HG02588 (cell line): Measurements from ENCODE around the gene RNF175.

ENCODE experiments used
- ATAC-seq: cut with Tn5 transposase; IDR thresholded peaks from one replicate; pipeline ENCODE4 v1.9.1; 2021; ENCODE audit warnings: mild to moderate bottlenecking, moderate library complexity; ENCODE audit not compliant: unreplicated experiment

RNF175 gene

DNA sequence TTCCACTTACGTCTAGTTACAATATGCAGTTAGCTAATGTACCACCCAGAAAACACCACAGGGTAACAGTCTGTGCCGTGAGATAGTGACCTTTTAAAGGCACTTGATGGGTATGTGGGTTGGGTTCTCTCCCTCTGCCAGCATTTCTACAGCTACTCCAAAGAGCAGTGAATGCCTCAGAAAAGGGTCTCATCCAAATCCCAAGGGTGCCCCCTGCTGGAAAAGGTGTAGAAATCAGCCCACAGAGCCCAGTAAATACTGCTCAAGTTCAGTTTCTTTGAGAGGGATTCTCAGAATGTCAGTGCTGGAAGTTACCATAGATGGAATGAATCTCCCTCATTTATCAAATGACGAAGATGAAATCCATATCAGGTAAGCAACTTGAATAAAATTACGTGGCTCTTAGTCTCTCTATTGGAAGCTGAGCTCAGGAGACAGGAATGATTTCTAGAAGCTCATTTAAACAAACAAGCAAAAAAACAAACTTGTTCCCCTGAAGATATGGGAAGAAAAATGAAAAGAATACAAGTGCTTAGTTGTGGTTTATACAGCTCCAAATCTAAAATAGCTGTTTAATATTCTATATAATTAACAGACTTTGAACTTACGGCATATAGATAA is 9.5 kb downstream of the RNF175 start:
- ATAC-seq, result peak; percentile 84

DNA sequence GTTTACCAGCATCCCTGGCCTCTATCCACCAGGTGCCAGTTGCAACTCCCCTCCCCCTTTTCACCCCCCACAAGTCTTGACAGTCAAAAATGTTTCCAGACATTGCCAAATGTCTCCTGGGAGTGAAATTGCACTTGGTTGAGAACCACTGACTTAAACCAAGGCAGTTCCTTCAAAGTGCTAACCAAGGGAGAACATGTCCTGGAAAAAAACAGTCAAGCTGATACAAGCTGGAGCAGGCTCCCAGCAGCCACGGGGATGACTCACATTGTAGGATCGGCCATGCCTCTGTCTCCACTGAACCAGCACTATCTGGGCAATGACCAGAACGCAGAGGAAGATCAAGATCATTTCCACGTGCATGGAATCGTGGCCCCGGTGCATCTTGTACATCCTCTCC is 11.4 kb downstream of the RNF175 start:
- no peak for ATAC-seq

DNA sequence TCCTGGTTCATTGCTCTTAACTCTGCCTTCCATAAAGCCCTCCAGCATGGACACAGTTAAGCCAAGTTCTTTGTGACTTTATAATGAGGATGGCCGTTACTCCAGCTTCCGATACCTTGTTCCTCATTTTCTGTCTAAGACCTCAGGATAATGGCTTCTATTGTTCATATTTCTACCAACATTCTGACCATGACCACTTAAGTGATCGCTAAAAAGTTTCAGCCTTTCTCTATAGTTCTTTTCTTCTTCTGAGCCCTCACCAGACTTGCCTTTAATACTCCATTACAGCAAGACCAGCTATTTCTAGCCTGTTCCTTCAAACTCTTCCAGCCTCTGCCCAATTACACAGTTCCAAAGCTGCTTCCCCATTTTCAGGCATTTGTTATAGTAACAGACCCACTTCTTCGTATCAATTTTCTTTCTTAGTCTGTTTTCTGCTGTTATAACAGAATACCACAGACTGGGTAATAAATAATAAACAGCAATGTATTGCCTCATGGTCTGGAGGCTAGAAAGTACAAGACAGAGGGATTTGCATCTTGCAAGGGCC is 12.3 kb downstream of the RNF175 start:
- ATAC-seq, result no peak

DNA sequence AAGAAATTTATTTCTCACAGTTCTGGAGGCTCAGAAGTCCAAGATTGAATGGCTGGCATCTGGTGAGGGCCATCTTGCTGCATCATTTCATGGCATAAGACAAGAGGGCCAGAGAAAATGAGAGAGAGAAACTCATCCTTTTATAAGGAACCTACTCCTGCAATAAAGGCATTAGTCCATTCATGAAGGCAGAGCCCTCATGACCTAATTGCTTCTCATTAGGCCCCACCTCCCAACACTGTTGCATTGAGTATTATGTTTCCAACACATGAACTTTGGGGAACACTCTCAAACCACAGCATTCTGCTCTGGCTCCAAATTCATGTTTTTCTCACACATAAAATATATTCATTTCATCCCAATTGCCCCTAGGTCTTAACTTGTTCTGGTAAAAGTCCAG is 14.2 kb downstream of the RNF175 start:
- ATAC-seq, result no peak

DNA sequence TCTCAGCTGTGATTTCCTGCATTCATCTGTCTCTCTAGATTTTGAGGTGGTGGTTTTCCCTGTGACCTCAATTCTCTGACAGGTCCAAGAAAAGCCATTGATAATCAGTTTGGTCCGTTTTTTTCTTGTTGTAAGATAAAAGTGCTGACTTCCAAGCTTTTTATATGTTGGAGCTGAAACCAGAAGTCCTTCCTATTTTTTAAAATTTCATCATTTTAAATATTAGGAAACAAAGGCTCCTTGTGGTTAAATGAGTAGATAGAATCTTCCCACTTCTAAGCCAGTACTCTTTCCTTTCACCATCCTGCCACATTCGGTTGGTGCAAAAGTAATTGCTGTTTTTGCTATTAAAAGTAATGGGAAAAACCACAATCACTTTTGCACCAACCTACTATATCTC is 18.3 kb downstream of the RNF175 start:
- no peak for ATAC-seq

DNA sequence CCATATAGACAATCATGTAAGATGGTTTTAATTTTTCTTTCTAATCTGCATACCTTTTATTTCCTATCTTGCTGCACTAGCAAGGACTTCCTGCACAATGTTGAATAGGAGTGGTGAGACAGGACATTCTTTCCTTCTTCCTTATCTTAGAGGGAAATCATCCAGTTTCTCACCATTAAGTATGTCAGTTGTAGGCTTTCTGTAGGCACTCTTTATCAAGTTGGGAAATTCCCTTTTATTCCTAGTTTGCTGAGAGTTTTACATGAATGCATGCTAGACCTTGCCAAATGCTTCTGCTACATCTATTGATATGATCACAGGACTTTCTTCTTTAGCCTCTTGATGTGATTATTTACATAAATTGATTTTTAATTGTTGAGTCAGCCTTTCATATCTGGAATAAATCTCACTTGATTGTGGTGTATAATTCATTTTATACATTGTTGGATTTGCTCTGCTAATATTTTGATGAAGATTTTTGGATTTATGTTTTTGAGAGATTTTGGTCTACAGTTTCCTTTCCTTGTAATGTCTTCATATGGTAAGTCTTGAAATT is 23.8 kb downstream of the RNF175 start:
- ATAC-seq, result no peak

DNA sequence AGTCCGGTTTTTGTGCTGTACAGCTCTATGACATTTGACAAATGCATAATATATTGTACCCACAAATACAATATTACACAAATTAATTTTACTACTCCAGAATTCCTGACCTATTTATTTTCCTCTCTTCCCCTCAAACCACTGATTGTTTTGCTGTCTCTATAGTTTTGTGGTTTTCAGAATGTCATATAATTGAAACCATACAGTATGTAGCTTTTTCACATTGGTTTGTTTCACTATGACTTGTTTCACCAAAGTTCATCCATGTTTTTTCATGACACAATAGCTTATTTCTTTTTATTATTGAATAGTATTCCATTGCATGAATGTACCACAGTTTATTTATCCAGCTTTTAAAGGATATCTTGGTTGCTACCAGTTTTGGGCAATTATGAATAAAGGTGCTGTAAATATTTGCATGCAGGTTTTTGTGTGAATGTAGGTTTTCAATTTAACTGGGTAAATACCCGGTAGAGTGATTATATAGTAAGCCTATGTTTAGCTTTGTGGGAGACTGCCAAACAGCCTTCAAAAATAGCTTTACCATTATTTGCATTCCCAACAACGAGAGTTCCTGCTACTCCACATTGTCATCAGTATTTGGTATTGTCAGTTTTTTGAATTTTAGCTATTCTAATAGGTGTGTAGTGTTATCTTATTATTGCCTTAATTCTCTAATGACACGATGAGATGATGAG is 25.9 kb downstream of the RNF175 start:
- ATAC-seq, result peak; percentile 57

DNA sequence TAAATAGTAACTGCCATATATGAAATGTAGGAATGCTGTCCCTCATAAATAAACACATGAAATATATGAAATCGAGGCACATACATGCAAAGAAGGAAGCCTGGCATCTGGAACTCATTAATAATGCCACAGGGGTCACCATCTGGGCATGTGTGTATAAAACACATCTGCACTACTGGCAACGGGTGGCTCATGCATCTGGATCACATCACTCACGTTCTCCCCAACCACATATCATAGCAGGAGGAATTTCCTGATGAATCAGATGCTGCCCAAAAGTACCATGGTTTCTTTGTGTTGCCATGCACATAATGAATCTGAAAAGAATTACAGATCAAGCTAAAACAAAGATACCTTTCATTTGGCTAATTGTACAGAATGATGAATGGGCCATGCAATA is 28.6 kb downstream of the RNF175 start:
- ATAC-seq, result no peak

DNA sequence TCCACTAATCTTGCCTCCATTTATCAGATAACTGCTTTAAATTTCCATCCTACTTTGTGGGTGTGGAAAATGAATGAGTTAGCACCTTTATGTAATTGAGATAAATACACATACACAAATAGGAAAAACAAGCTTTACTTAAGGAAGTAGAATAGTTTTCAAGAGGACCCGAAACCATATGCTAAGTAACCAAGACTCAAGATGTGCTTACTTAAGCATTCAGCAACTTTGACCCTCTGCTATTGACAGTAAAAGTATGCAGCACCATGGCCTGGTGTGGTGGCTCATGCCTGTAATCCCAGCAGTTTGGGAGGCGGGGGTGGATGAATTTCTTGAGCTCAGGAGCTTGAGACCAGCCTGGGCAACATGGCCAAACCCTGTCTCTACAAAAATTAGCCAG is 29.9 kb downstream of the RNF175 start:
- ATAC-seq, result no peak

DNA sequence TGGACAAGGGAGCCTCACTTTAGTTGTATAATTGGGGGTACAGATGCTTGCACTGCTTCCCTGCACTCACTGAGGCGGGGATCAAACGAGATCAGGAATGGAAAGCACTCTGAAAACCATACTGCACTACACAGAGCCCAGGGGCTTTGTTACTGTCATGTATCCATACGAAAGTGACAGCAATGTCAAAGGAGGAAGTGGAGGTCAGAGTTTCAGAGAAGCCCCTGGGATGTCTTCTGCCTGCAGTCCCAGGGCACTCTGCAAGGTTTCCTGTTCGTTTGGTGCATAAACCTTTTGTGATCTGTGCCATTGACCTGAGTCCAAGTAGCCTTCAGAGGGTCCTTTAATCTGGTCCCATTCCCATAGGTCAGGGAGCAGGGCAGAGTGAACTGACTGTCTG is 31.2 kb downstream of the RNF175 start:
- ATAC-seq, result no peak

DNA sequence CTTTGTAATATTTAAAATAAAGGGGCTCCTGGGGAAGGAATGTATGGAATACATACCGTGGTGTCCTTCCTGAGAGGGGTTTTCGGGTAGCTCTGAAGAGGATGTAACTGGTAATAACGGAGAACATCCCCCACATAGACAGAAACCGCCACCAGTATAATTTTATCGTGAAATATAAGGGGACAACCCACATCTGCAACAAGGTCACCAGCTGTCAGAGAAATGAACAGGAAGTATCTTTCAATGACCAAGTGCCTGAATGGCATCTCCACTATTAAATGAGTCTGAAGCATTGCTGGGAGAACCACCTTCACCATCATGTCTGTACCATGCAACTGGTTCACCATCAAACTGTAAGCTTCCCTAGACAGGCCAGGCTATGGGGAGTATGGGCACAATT is 31.7 kb downstream of the RNF175 start:
- ATAC-seq, result no peak

DNA sequence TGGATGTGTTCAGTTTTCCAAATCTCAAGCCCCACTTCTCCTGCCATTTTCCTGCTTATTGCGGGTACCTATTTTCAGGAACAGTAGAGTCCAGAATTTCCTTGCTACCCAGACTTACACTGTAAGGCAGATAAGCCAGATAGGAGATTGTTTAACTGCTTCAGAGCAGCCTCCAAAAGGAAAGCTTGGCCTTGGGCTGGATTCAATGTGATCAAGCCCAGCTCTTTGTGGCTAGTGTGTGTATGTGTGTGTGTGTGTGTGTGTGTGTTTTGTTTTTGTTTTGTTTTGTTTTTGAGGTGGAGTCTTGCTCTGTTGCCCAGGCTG is 34.0 kb downstream of the RNF175 start:
- ATAC-seq, result no peak

DNA sequence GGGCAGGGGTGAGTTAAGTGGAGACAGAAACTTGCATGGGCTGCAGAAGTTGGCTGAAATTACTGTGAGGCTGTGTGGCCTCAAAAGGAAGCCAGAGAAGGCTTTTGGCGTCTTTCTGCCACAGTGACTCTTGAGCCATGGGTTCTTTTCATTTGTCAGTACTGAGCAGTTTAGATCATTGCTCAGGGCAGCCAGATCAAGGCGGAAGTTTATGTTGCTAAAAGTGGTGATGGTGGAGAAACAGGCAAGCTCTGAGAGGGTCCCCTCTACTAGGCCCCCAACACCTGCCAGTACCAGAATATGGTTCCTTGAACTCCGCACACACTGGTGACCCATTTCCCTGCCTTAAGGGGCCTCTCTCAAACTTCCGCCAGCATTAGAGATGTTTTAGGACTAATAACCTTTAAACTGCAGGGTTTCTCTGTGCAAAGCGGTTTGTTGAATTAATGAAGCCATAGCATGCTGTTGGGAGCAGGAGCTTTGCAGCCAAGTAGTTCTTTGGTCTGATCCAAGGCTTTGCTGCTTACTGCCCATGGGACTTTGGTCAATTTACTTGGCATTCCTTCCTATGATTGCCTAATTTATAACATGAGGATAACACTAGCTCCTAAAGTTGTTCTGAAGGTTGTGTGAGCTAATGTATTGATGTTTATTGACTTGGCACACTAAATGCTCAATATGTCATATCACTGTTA is 34.5 kb downstream of the RNF175 start:
- no peak for ATAC-seq

DNA sequence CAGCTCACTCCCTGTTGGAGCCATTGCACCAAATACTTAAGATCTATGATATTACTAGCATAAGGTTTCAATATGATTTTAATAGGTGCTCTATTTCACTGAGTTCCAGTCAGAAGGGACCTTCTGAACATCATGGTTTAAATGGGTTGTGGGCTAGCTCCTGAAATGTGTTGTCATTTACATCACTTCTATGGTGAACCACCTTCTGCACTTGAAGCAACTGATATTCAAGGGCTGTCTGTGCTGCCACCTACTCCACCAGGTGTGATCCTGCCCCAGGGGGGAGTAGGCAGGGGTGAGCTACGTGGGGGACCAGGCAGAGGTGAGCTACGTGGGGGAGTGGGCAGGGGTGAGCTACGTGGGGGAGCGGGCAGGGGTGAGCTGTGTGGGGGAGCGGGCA is 35.2 kb downstream of the RNF175 start:
- ATAC-seq, result no peak

DNA sequence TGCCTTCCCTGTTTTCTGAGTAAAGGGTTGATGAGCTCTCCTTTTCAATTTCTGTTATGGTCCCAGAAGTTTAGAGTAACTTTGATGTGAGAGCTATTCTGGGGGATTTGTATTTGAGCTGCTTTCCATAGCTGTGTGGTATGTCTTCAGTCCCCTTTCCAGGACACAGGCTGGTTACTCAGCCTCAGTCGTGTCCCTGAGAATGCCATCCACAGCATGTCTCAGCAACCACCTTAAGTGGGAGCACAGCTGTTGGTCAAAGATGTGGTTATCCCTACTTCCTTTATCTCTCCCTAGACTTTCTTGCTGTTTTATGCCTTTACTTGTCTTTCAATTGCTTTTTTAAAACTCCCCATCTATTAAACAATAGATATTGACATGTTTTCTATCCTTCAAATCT is 37.8 kb downstream of the RNF175 start:
- ATAC-seq, result no peak

DNA sequence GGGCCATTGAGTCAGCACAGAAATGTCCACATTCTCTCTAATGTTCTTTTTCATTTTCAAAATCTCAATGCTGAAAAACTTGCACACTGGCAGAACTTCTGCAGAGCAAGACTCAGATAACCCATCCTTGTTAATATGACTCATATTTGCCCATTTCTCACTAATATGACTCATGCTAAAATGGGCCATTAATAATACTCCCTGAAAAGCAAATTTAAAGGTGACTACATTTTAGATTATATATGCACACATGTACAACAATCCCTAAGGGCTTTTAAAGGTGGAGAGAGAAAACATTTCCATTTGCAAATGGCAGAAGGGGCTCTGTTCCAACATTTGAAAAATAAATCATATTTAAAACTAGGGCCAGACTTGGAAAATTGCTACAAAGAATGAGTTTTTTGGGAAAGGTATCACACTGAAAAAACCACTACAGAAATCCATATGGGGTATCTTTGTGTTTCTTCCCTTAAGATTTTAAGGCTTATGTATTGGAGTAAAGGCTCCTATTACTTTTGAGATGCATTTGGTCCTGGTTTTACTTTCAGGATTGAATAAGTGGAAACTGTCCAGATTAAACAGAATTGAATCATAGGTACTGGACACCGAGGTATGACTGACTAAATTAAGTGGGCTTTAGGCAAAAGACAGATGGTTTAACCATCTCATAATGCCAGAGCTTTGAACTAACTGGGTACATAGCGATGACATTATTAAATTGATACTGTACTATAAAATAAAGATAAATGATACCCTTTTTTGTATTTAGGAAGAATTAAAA is 45.8 kb downstream of the RNF175 start:
- ATAC-seq, result no peak

DNA sequence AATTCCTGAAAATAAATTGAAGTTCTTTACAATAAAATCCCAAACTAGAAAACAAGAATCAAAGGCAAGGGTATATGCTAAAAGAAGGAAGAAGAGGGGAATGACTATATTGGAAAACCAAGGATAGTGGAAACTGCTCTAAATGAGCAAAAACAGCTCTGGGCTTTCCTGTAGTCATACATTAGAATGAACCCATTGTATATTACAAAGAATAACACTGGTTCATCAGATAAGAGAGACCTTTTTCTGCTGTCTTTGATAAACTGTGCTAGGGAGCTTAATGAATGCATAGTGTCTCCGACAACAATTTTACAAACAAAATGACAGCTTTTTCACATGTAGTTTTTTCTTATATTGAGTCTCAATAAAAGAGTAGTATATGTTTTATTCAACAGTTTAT is 49.1 kb downstream of the RNF175 start:
- no peak for ATAC-seq

DNA sequence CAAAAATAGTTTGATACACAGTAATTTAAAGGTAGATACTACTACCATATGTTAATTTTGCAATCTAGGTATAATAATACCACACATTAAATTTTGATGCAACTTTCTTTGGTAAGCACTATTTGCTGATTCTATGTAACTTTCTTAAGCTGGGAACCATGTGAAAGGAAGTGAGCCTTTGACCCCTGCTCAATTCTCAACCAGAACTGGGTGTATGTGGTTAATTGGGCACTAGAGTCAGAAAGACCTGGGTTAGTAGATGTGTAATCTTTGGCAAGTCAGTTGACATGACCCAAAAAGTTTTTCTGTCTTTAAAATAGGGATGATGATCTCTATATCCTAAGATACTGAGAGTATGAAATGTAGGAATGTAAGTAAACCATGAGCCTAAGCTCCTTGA is 53.3 kb downstream of the RNF175 start:
- no peak for ATAC-seq

DNA sequence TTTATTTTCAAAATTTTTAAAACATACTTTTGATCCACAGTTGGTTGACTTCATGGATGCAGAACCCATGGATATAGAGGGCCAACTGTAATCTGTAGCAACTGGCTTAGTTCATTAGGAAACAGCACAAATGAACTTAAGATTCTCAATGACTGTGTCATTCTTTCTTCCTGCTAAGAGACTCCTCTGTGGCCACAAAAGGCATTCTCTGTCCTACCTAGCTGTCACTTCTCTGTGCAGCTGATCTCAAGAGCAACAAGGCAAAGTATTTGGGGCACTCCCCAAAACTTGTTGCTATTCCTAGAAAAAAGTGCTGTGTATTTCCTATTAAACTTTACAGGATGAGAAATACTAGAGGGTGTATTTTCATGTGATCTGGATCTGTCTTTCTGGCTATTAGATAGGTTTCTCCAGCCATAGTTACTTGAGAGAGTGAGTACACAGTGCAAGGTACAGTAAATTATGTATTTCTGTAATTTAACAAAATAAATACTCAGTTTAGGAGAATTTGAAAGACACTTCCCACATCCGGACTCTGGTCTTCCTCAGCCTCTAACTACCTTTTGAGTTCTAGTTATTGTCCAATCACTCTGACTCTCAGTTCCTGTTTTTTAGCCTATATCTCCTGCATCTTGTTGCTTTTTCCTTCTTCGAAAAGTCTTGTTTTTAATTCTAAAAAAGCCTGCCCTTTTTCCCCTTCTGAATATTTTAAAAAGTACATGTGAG is 53.9 kb downstream of the RNF175 start:
- peak; percentile 69 for ATAC-seq

DNA sequence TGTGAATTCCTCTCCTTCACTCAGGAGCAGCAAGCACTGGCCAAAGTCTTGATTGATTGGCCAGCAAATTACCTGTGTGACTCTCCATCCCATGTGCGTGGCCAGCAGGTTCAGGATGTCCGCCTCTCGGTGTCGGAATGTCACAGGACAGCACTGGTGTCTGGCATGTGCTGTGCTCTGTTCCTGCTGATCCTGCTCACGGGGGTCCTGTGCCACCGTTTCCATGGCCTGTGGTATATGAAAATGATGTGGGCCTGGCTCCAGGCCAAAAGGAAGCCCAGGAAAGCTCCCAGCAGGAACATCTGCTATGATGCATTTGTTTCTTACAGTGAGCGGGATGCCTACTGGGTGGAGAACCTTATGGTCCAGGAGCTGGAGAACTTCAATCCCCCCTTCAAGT is 55.3 kb downstream of the RNF175 start:
- no peak for ATAC-seq

DNA sequence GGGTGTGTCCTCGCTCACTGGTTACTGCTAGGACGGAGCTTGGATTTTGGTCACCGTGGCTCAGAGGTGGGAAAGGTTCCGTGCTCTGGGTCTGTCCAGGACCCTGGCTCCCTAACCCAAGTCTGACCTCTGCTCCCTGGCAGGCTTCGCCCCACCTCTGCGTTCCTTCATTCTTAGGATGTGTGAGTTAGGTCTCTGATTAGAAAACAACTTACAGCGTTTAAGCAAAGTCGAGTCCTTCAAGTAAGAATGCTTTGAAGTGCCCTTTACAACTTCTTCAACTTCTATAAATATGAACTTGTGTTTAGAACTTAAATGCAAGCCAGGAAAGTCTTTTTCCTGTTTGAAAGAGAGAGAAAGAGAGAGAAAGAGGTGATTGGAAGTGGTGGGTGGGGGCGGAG is 74.9 kb downstream of the RNF175 start:
- no peak for ATAC-seq
